GM18858 (cell line): ENCODE results near the gene UBE2D4.
A peak's percentile ranks its signal among the peaks of the same experiment; 100 is the strongest.

ENCODE experiments used
- ATAC-seq: cut with Tn5 transposase; IDR thresholded peaks from one replicate; pipeline ENCODE4 v1.9.1; 2021; ENCODE audit not compliant: unreplicated experiment

UBE2D4 gene

GRCh38 chr7:43906331-43907010 lies 19.8 kb upstream of the UBE2D4 start, which contains the start of gene URGCP:
URGCP (minus strand) TSS chr7:43906596; CDS start chr7:43906575, 21 bp downstream.
- peak; percentile 52 for ATAC-seq

GRCh38 chr7:43914795-43915194 lies 11.4 kb upstream of the UBE2D4 start:
- no peak for ATAC-seq

- ATAC-seq: no peak
Measured at GRCh38 chr7:43915907-43916306, 10.3 kb upstream of the UBE2D4 start.

- no peak for ATAC-seq
Measured at GRCh38 chr7:43921423-43921822, 4.8 kb upstream of the UBE2D4 start.

- ATAC-seq: no peak
Measured at GRCh38 chr7:43922726-43923125, 3.5 kb upstream of the UBE2D4 start.

- no peak for ATAC-seq
Measured at GRCh38 chr7:43926798-43927123, 525 bp downstream of the UBE2D4 start.

GRCh38 chr7:43927810-43928209 lies 1.6 kb downstream of the UBE2D4 start:
- no peak for ATAC-seq

GRCh38 chr7:43929529-43930457 lies 3.6 kb downstream of the UBE2D4 start:
- ATAC-seq: no peak

- ATAC-seq: no peak
Measured at GRCh38 chr7:43931346-43931745, 5.1 kb downstream of the UBE2D4 start.

- ATAC-seq: no peak
Measured at GRCh38 chr7:43933902-43934560, 7.8 kb downstream of the UBE2D4 start.

- no peak for ATAC-seq
Measured at GRCh38 chr7:43937444-43937843, 11.2 kb downstream of the UBE2D4 start.

- no peak for ATAC-seq
Measured at GRCh38 chr7:43938892-43939482, 12.8 kb downstream of the UBE2D4 start.

- no peak for ATAC-seq
Measured at GRCh38 chr7:43942250-43942649, 16.0 kb downstream of the UBE2D4 start.

GRCh38 chr7:43942997-43943396 lies 16.8 kb downstream of the UBE2D4 start:
- ATAC-seq: no peak

- no peak for ATAC-seq
Measured at GRCh38 chr7:43943417-43944187, 17.4 kb downstream of the UBE2D4 start.

- no peak for ATAC-seq
Measured at GRCh38 chr7:43944286-43944685, 18.1 kb downstream of the UBE2D4 start.

- ATAC-seq: no peak
Measured at GRCh38 chr7:43952028-43952427, 25.8 kb downstream of the UBE2D4 start.

GRCh38 chr7:43953071-43953470 lies 26.8 kb downstream of the UBE2D4 start:
- no peak for ATAC-seq

- ATAC-seq: peak; percentile 79
Measured at GRCh38 chr7:43954524-43955228, 28.4 kb downstream of the UBE2D4 start.

GRCh38 chr7:43956027-43956426 lies 29.8 kb downstream of the UBE2D4 start:
- ATAC-seq: no peak
